Activated CD4-positive, alpha-beta T cell treated with anti-CD3 and anti-CD28 coated beads, Interleukin-2, amount 10 ng/mL, durations not matched to agents 7 days and 5 days (primary cell): ENCODE data around the gene NFASC. TPM values are rescaled to one million over a fixed set of nuclear protein-coding genes. Genes with fewer than 3 reads are reported as not detected.

Source experiments
- CTCF ChIA-PET: fragments of 350-600 bp; sonication (Branson Sonifier 250); formaldehyde crosslinking; loops from one replicate; lab custom pipeline; 2021; ENCODE audit warnings: antibody characterized with exemption; lab: Charles Lee
- POLR2A ChIA-PET: fragments of 350-600 bp; sonication (Branson Sonifier 250); formaldehyde crosslinking; loops from one replicate; lab custom pipeline; 2021; ENCODE audit warnings: antibody characterized with exemption; lab: Charles Lee
- DNase-seq: peaks from one replicate; pipeline ENCODE4 v3.0.0-alpha.2; 2020
- H3K27ac Mint-ChIP-seq: one replicate; pipeline ENCODE4 v1.8.0; 2021; ENCODE audit warnings: mild to moderate bottlenecking, moderate library complexity, mixed read lengths
- H3K27me3 Mint-ChIP-seq: one replicate; pipeline ENCODE4 v1.8.0; 2021; ENCODE audit warnings: mixed read lengths
- H3K36me3 Mint-ChIP-seq: one replicate; pipeline ENCODE4 v1.8.0; 2021; ENCODE audit warnings: low read depth, mixed read lengths
- H3K4me1 Mint-ChIP-seq: one replicate; pipeline ENCODE4 v1.8.0; 2021; ENCODE audit warnings: mixed read lengths
- H3K4me3 Mint-ChIP-seq: one replicate; pipeline ENCODE4 v1.8.0; 2021; ENCODE audit warnings: mild to moderate bottlenecking, moderate library complexity, mixed read lengths
- H3K9me3 Mint-ChIP-seq: one replicate; pipeline ENCODE4 v1.8.0; 2021; ENCODE audit warnings: mixed read lengths
- total RNA-seq, 2 experiments: library from RNA; stranded (reverse); gene quantifications; one replicate each; pipeline ENCODE4 v1.2.3, GENCODE V29; 2021

NFASC gene
- total RNA-seq, 2 experiments from 2014 or later = 0.23 TPM; not detected in 1

GRCh38 chr1:205064301-205064700 is 193.6 kb downstream of the NFASC start:
- Mint-ChIP-seq H3K4me3 (no peak overlapping the region), H3K27ac (no peak overlapping the region), H3K4me1 (no peaks in the 10 kb centered on the region), H3K27me3 (no peaks in the 10 kb centered on the region), H3K9me3 (no peaks in the 10 kb centered on the region), H3K36me3 (no peaks in the 10 kb centered on the region)
- POLR2A ChIA-PET = no interaction called here
- CTCF ChIA-PET = interaction anchor here (2.0 kb wide), 1 partner anchor 16 kb away, joined by 4 read pairs; no protein-coding TSS in a partner anchor
- DNase-seq = no peak

DNA sequence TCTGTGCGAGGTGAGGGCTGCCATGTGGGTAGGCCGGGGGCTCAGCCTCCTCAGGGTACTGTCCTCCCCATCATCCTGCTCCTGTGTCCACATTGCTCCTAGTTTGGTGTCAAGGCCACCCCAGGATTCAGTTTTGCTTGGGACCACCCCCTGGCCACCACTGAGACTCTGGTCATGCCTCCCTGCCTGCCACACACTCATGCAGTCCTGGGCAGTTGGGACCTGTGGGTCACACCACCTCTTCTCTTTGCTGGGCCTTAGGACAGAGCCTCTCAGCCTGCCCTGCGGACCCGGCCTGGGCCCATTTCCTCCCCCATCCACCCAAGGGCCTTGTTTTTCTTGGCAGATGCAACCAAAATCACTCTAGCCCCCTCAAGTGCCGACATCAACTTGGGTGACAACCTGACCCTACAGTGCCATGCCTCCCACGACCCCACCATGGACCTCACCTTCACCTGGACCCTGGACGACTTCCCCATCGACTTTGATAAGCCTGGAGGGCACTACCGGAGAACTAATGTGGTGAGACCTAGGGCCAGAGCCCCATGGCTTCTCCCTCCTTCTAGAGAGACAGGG is 194.2 kb downstream of the NFASC start:
- ChIA-PET POLR2A (no interaction called here), CTCF (no interaction called here)
- DNase-seq = no peak
- Mint-ChIP-seq H3K9me3 (no peaks in the 10 kb centered on the region), H3K27me3 (no peaks in the 10 kb centered on the region), H3K27ac (no peak overlapping the region), H3K36me3 (no peaks in the 10 kb centered on the region), H3K4me1 (no peaks in the 10 kb centered on the region), H3K4me3 (no peak overlapping the region)

- H3K4me3 Mint-ChIP-seq = no peak overlapping the region
- H3K4me1 Mint-ChIP-seq = no peaks in the 10 kb centered on the region
- no peaks in the 10 kb centered on the region for H3K27me3 Mint-ChIP-seq
- ChIA-PET POLR2A (no interaction called here), CTCF (interaction anchor here (0.7 kb wide), 1 partner anchor 76 kb away, joined by 3 read pairs; no protein-coding TSS in a partner anchor)
- no peak for DNase-seq
- H3K27ac Mint-ChIP-seq = no peak overlapping the region
- H3K9me3 Mint-ChIP-seq = no peaks in the 10 kb centered on the region
- H3K36me3 Mint-ChIP-seq = no peaks in the 10 kb centered on the region
Observed at GRCh38 chr1:205065666-205066065, 195.0 kb downstream of the NFASC start.

- no peaks in the 10 kb centered on the region for H3K36me3 Mint-ChIP-seq
- no peak for DNase-seq
- H3K9me3 Mint-ChIP-seq = no peaks in the 10 kb centered on the region
- no peak overlapping the region for H3K27ac Mint-ChIP-seq
- CTCF ChIA-PET = interaction anchor here (0.7 kb wide), 1 partner anchor 76 kb away, joined by 3 read pairs; no protein-coding TSS in a partner anchor
- H3K27me3 Mint-ChIP-seq = no peaks in the 10 kb centered on the region
- POLR2A ChIA-PET = no interaction called here
- H3K4me3 Mint-ChIP-seq = no peak overlapping the region
- H3K4me1 Mint-ChIP-seq = no peaks in the 10 kb centered on the region
Observed at GRCh38 chr1:205066141-205066818, 195.6 kb downstream of the NFASC start.

DNA sequence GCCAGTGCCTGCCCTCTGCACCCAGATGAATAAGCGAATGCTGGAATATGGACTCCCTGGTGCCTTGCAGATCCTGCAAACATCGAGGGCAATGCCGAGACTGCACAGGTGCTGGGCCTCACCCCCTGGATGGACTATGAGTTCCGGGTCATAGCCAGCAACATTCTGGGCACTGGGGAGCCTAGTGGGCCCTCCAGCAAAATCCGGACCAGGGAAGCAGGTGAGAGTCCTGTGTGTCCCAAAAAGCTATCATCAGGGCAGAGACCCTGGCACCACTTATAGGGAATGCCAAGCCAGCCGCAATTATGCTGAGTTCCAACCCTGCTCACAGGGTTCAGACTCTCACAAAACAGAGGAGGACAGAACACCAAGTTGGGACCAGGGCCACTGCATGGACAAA is 196.4 kb downstream of the NFASC start:
- no peak overlapping the region for H3K4me3 Mint-ChIP-seq
- ChIA-PET CTCF (no interaction called here), POLR2A (no interaction called here)
- no peaks in the 10 kb centered on the region for H3K36me3 Mint-ChIP-seq
- H3K4me1 Mint-ChIP-seq = no peaks in the 10 kb centered on the region
- no peak overlapping the region for H3K27ac Mint-ChIP-seq
- no peaks in the 10 kb centered on the region for H3K27me3 Mint-ChIP-seq
- no peak for DNase-seq
- no peaks in the 10 kb centered on the region for H3K9me3 Mint-ChIP-seq

DNA sequence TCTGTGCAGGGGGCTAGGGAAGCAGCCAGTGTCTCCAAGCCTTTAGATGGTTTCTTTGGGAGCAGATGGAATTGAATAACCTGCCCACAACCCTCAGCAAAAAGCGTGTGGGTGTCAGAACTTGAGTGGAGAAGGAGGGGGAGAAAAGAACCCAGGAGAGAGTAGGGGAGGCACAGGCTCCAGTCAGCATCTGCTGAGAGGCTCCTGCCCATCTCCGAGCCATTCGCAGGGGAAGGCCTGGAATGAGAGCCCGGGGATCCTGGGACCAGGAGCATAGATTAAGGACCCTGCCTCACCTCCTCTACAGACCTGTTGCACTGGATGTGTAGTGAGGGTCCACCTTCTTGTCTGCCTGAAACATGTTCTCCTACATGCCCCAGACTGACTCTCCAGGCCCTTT is 197.3 kb downstream of the NFASC start:
- Mint-ChIP-seq H3K4me1 (no peaks in the 10 kb centered on the region), H3K9me3 (no peaks in the 10 kb centered on the region), H3K36me3 (no peaks in the 10 kb centered on the region), H3K27ac (no peak overlapping the region), H3K4me3 (no peak overlapping the region), H3K27me3 (no peaks in the 10 kb centered on the region)
- no peak for DNase-seq
- CTCF ChIA-PET = no interaction called here
- POLR2A ChIA-PET = no interaction called here

DNA sequence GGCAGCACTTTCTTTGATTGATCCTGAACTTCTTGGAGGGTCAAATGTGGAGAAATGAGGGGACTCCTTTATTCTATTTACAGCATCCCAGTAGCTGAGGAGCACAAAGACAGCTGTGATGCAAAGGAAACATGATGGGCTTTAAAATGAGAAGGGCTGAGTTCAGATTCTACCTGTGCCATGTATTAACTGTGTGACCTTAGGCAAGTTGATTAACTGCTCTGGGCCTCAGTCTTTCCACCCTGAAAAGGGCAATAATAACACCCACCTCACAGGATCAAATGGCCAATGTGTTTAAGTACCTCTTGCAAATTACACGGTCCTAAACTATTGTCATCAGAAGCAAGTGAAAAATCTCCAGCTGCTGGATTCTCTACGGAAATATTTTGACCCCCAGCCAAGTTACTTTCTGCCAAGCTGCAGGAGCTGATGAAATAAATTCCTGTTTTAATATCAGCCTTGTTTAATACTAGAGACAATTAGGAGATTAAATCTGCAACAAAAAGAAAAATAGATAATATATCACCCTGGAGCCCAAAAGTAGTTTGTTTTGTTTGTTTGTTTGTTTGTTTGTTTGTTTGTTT is 197.9 kb downstream of the NFASC start:
- H3K9me3 Mint-ChIP-seq = no peaks in the 10 kb centered on the region
- ChIA-PET CTCF (interaction anchor here (2.3 kb wide), 1 partner anchor 79 kb away, joined by 5 read pairs; no protein-coding TSS in a partner anchor), POLR2A (no interaction called here)
- no peaks in the 10 kb centered on the region for H3K4me1 Mint-ChIP-seq
- no peaks in the 10 kb centered on the region for H3K36me3 Mint-ChIP-seq
- H3K27ac Mint-ChIP-seq = no peak overlapping the region
- no peak overlapping the region for H3K4me3 Mint-ChIP-seq
- H3K27me3 Mint-ChIP-seq = no peaks in the 10 kb centered on the region
- DNase-seq = no peak

GRCh38 chr1:205069371-205070125 is 198.9 kb downstream of the NFASC start:
- no peaks in the 10 kb centered on the region for H3K27me3 Mint-ChIP-seq
- H3K9me3 Mint-ChIP-seq = no peaks in the 10 kb centered on the region
- H3K4me1 Mint-ChIP-seq = no peaks in the 10 kb centered on the region
- no peaks in the 10 kb centered on the region for H3K36me3 Mint-ChIP-seq
- ChIA-PET CTCF (interaction anchor here (2.3 kb wide), 1 partner anchor 80 kb away, joined by 5 read pairs; no protein-coding TSS in a partner anchor), POLR2A (no interaction called here)
- no peak for DNase-seq
- no peak overlapping the region for H3K4me3 Mint-ChIP-seq
- H3K27ac Mint-ChIP-seq = no peak overlapping the region

GRCh38 chr1:205071028-205071409 is 200.4 kb downstream of the NFASC start:
- Mint-ChIP-seq H3K9me3 (no peaks in the 10 kb centered on the region), H3K4me3 (no peak overlapping the region), H3K27ac (no peak overlapping the region), H3K27me3 (no peaks in the 10 kb centered on the region), H3K36me3 (no peaks in the 10 kb centered on the region), H3K4me1 (no peaks in the 10 kb centered on the region)
- ChIA-PET POLR2A (no interaction called here), CTCF (interaction anchor here (0.7 to 2.3 kb wide), 4 partner anchors 8 to 577 kb away, joined by 3 to 11 read pairs (median 5); no protein-coding TSS in a partner anchor)
- DNase-seq = no peak

- no peak overlapping the region for H3K27ac Mint-ChIP-seq
- H3K9me3 Mint-ChIP-seq = no peaks in the 10 kb centered on the region
- ChIA-PET CTCF (interaction anchor here (0.9 to 2.3 kb wide), 4 partner anchors 9 to 184 kb away, joined by 3 to 11 read pairs (median 4); no protein-coding TSS in a partner anchor), POLR2A (no interaction called here)
- no peak for DNase-seq
- H3K4me3 Mint-ChIP-seq = no peak overlapping the region
- no peaks in the 10 kb centered on the region for H3K36me3 Mint-ChIP-seq
- H3K4me1 Mint-ChIP-seq = no peaks in the 10 kb centered on the region
- H3K27me3 Mint-ChIP-seq = no peaks in the 10 kb centered on the region
Observed at GRCh38 chr1:205071801-205072200, 201.1 kb downstream of the NFASC start.

- CTCF ChIA-PET = interaction anchor here (0.9 to 2.3 kb wide), 4 partner anchors 9 to 184 kb away, joined by 3 to 11 read pairs (median 4); no protein-coding TSS in a partner anchor
Observed at GRCh38 chr1:205072286-205072685, 201.6 kb downstream of the NFASC start.

More at GRCh38 chr1:205072286-205072685, 201.6 kb downstream of the NFASC start:
- Mint-ChIP-seq H3K4me3 (no peak overlapping the region), H3K36me3 (no peaks in the 10 kb centered on the region), H3K4me1 (no peaks in the 10 kb centered on the region), H3K9me3 (no peaks in the 10 kb centered on the region), H3K27ac (no peak overlapping the region), H3K27me3 (no peaks in the 10 kb centered on the region)
- no peak for DNase-seq
- POLR2A ChIA-PET = no interaction called here
